Urinary bladder (tissue), 4 donors: ENCODE measurements around the gene PYCARD. TPM values are rescaled to one million over a fixed set of nuclear protein-coding genes. Genes with fewer than 3 reads are reported as not detected.

Experiments used
- DNase-seq: peaks from one replicate; pipeline ENCODE4 v3.0.0-alpha.2; 2015; ENCODE audit errors: extremely low spot score
- H3K27ac ChIP-seq: one replicate; pipeline ENCODE4 v1.5.1; 2013; ENCODE audit warnings: low read depth, mild to moderate bottlenecking, moderate library complexity
- H3K36me3 ChIP-seq: one replicate; pipeline ENCODE4 v1.6.1; 2013; ENCODE audit warnings: mild to moderate bottlenecking, moderate library complexity; ENCODE audit not compliant: insufficient read depth
- H3K4me1 ChIP-seq: one replicate; pipeline ENCODE4 v1.6.1; 2013; ENCODE audit warnings: mild to moderate bottlenecking, moderate library complexity; ENCODE audit not compliant: insufficient read depth
- H3K4me3 ChIP-seq: one replicate; pipeline ENCODE4 v1.5.1; 2013; ENCODE audit warnings: low read depth, low read length
- WGBS: extraction: QIAGEN DNeasy Blood & Tissue Kit; methylation state at CpG from one replicate; pipeline ENCODE4 v1.1.7; 2013; 5-methylcytosine and 5-hydroxymethylcytosine counted together
- polyA plus RNA-seq: library from polyadenylated mRNA; stranded (reverse); fragments of 200-250 nt; gene quantifications from one replicate; pipeline ENCODE4 v1.2.3, GENCODE V29; 2013
- total RNA-seq: library from RNA; depleted of rRNA; stranded (reverse); fragments of >200 nt; gene quantifications from one replicate; pipeline ENCODE4 v1.2.3, GENCODE V29; 2014
- donor health status: healthy with polysubstance abuse.
- donor health status: healthy.

PYCARD gene
- total and polyA plus RNA-seq, 2 donors = 21.7 to 34.9 TPM

DNA sequence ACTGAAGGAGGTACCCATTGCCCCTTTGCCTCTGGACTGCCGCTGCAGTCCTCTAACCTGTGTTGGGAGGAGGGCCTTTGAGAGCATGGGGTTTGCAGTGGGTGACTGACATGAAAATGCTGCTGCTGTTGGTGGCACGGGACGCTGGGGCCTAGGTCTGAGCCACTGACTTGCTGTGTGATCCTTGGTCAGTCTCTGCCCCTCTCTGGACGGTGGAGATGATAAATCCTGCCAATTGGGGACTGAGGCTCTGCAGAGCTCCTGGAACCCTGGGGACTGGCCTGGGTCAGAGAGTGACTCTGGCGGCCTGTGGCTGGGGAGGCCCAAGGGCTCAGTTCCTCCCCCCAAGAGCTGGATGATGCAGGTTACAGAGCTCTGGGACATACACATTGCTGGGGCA is 20.5 kb upstream of the PYCARD start:
- Histone ChIP-seq H3K36me3 (no peaks in the 10 kb centered on the region), H3K4me1 (no peaks in the 10 kb centered on the region), H3K4me3 (no peak overlapping the region), H3K27ac (no peak overlapping the region)
- DNase-seq = no peak
- WGBS = 89% methylated on average over 5 of the region's 5 CpGs

GRCh38 chr16:31221357-31222160 is 19.0 kb upstream of the PYCARD start:
- H3K27ac ChIP-seq = no peak overlapping the region
- no peak for DNase-seq
- WGBS = 74% methylated on average over 12 of the region's 12 CpGs
- H3K36me3 ChIP-seq = no peaks in the 10 kb centered on the region
- H3K4me3 ChIP-seq = no peak overlapping the region
- H3K4me1 ChIP-seq = no peaks in the 10 kb centered on the region

GRCh38 chr16:31219154-31219741 is 16.7 kb upstream of the PYCARD start:
- H3K4me3 ChIP-seq = no peak overlapping the region
- DNase-seq = no peak
- no peak overlapping the region for H3K27ac ChIP-seq
- no peaks in the 10 kb centered on the region for H3K4me1 ChIP-seq
- no peaks in the 10 kb centered on the region for H3K36me3 ChIP-seq
- WGBS = 88% methylated on average over 15 of the region's 15 CpGs

- WGBS = 23% methylated on average over 4 of the region's 4 CpGs
- H3K4me1 ChIP-seq = no peaks in the 10 kb centered on the region
- no peak overlapping the region for H3K27ac ChIP-seq
- no peaks in the 10 kb centered on the region for H3K36me3 ChIP-seq
- H3K4me3 ChIP-seq = no peak overlapping the region
- DNase-seq = no peak
Observed at GRCh38 chr16:31217136-31217530, 14.6 kb upstream of the PYCARD start.

GRCh38 chr16:31216422-31217135 is 14.0 kb upstream of the PYCARD start, which contains the start of gene PYDC1:
Gene PYDC1 (minus strand): TSS chr16:31217135. CDS start chr16:31217028, 107 bp downstream.
- Histone ChIP-seq H3K4me3 (peak within 1 kb of the TSS; percentile 11), H3K36me3 (no peaks in the 10 kb centered on the region), H3K27ac (no peak within 1 kb of the TSS), H3K4me1 (no peaks in the 10 kb centered on the region)
- no peak for DNase-seq
- WGBS = 4% methylated on average over 52 of the region's 52 CpGs

DNA sequence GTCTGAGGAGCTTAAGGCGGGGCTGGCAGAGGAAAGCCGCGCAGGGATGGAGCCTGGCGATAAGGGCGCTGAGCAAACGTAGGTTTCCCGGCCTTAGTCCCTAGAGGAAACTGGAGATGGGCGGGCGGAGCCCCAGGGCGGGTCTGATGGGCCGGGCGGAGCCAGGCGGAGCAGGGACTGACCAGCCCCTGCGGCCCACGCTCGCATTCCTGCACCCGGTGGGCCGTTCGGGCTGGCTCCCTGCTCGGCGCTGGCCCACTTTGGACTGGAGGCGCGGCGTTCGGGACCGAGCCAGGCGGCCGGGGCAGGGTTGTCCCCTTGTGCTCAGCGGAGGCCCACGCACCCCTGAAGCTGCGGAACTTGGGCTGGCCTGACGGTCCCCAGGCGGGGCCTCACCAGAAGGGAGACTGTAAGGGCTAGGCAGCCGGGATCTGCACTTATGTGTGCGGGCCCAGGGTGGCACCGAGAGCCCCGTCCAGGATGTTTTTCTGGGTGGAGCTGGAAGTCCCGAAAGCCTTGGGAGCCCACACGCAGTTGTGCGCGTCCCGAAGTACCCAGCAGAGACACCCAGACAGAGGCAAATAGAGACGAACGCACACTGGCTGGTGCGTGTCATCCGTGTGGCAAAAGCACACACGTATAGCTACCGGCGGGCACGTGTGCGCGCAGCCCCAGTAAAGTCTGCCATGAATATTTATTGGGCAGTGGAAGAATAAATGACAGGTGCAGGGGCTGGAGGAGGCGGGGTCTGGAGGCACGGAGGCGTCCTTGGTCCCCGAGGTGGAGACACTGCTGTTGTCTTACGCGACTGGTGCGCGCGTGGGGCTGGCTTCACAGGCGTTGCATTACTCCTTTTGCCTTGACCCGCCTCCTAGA is 13.0 kb upstream of the PYCARD start:
- no peak overlapping the region for H3K27ac ChIP-seq
- H3K4me3 ChIP-seq = peak overlapping the region; percentile 27
- no peaks in the 10 kb centered on the region for H3K4me1 ChIP-seq
- no peaks in the 10 kb centered on the region for H3K36me3 ChIP-seq
- DNase-seq = no peak
- WGBS = under 1% methylated on average over 63 of the region's 63 CpGs

GRCh38 chr16:31214708-31215286 is 12.2 kb upstream of the PYCARD start:
- Histone ChIP-seq H3K4me3 (peak overlapping the region; percentile 27), H3K4me1 (no peaks in the 10 kb centered on the region), H3K36me3 (no peaks in the 10 kb centered on the region), H3K27ac (no peak overlapping the region)
- 5% methylated on average over 58 of the region's 58 CpGs for WGBS
- no peak for DNase-seq

DNA sequence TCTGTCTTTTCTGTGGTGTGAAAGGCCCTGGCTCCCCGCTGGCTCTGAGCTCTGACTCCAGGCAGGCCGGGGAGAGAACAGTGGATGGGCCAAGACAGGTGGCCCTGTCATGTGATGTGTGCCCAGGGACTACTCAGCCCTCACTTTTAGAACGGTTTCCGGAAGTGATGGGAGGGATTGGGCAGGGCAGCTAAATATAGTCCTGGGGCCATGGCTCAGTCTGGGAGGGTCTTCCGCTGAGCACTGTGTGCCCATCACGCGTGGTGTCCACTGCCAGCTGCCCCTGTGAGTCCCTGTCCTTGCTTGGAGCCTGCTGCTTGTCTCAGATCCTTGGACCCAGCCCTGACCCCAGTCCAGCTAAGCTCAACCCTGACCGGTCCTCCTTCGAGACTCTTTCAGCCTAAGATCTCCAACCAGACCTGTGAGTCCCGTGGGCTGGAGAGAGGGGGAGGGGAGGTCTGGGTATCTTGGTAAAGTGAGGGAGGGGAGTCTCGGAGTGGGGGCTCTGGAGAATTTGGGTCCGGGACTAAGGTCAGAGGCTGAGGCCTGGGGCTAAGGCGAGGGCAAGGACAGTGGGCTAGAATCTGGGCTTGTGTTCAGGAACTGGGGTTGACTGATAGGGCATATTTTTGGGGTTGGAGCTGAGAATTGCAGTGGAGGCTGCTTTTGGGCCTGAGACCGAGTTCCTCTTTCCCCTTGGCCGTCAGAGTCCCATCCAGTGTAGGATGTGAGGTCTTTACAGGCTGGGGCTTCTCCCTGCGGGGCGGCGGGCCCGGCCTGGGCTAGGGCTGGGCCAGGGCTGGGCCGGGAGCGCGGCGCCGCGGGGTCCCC is 11.5 kb upstream of the PYCARD start, which contains the start of gene TRIM72:
Gene TRIM72 (plus strand): TSS at position 243 of the 831 bp plus-strand sequence. CDS start 620 bp downstream, outside the sequence.
- Histone ChIP-seq H3K4me1 (no peaks in the 10 kb centered on the region), H3K27ac (no peak within 1 kb of the TSS)

GRCh38 chr16:31213342-31213741 is 10.8 kb upstream of the PYCARD start:
- H3K27ac ChIP-seq = no peak overlapping the region
- no peak overlapping the region for H3K4me3 ChIP-seq
- 92% methylated on average over 1 of the region's 1 CpG for WGBS
- no peaks in the 10 kb centered on the region for H3K4me1 ChIP-seq
- no peaks in the 10 kb centered on the region for H3K36me3 ChIP-seq
- DNase-seq = no peak

More for the DNA sequence above, 11.5 kb upstream of the PYCARD start, which contains the start of gene TRIM72:
- Histone ChIP-seq H3K36me3 (no peaks in the 10 kb centered on the region), H3K4me3 (peak within 1 kb of the TSS; percentile 27)
- WGBS = 56% methylated on average over 25 of the region's 25 CpGs
- no peak for DNase-seq

GRCh38 chr16:31206776-31207175 is 4.2 kb upstream of the PYCARD start:
- no peak overlapping the region for H3K27ac ChIP-seq
- H3K4me3 ChIP-seq = no peak overlapping the region
- no peak for DNase-seq
- H3K36me3 ChIP-seq = no peaks in the 10 kb centered on the region
- no peaks in the 10 kb centered on the region for H3K4me1 ChIP-seq
- 28% methylated on average over 6 of the region's 6 CpGs for WGBS

- Histone ChIP-seq H3K27ac (no peak overlapping the region), H3K4me3 (no peak overlapping the region), H3K4me1 (no peaks in the 10 kb centered on the region), H3K36me3 (no peaks in the 10 kb centered on the region)
- DNase-seq = no peak
- WGBS = 91% methylated on average over 9 of the region's 9 CpGs
Observed at GRCh38 chr16:31204871-31205666, 2.5 kb upstream of the PYCARD start.
